Panc1 (cell line): ENCODE measurements around the gene ESRRA. TPM values are rescaled to one million over a fixed set of nuclear protein-coding genes. Genes with fewer than 3 reads are reported as not detected.

Source experiments
- ATAC-seq: fragments of 200-7000 bp; cut with Tn5 transposase; 2 replicates; pipeline ENCODE4 v1.9.1; 2020; ENCODE audit warnings: mild to moderate bottlenecking, moderate library complexity
- BruUV-seq: library from RNA; stranded (reverse); fragments of 400-500 nt; replicated peaks from 2 replicates; lab custom pipeline; 2021; lab: Mats Ljungman, UMichigan
- CTCF ChIA-PET: fragments of 300-600 bp; sonication (Branson Sonifier 250); formaldehyde crosslinking; loops from one replicate; lab custom pipeline; 2022; ENCODE audit warnings: antibody characterized with exemption; lab: Charles Lee
- POLR2A ChIA-PET: fragments of 300-600 bp; sonication (Branson Sonifier 250); formaldehyde crosslinking; loops from one replicate; lab custom pipeline; 2022; ENCODE audit warnings: antibody characterized with exemption; lab: Charles Lee
- DNase-seq: peaks from one replicate; pipeline ENCODE4 v3.0.0-alpha.2; 2010; ENCODE audit warnings: low read depth, low spot score
- H3K27ac ChIP-seq: 2 replicates; pipeline ENCODE4 v1.5.1; 2011; ENCODE audit warnings: mild to moderate bottlenecking, low read length, inconsistent platforms
- H3K27me3 ChIP-seq: fragments of 200-500 bp; sonication (Bioruptor generic); 2 replicates; pipeline ENCODE4 v1.6.0; 2014; ENCODE audit warnings: low read length, inconsistent platforms; ENCODE audit not compliant: control insufficient read depth, insufficient read depth
- H3K36me3 ChIP-seq: fragments of 200-500 bp; sonication (Bioruptor generic); 2 replicates; pipeline ENCODE4 v1.5.1; 2014; ENCODE audit warnings: inconsistent platforms, mild to moderate bottlenecking, low read length, moderate library complexity; ENCODE audit not compliant: control insufficient read depth, insufficient read depth
- H3K4me1 ChIP-seq: 2 replicates; pipeline ENCODE4 v1.5.1; 2011; ENCODE audit warnings: inconsistent platforms, mild to moderate bottlenecking, low read length, moderate library complexity; ENCODE audit not compliant: control insufficient read depth, insufficient read depth
- H3K4me3 ChIP-seq, 2 experiments: 2 replicates each; pipeline ENCODE4 v1.5.1; 2011 to 2012; ENCODE audit warnings: low read depth in 2 of 2, low read length in 2 of 2, mild to moderate bottlenecking in 2 of 2, inconsistent platforms in 1 of 2, moderate library complexity in 1 of 2
- H3K9me3 ChIP-seq: fragments of 200-500 bp; sonication (Bioruptor generic); 2 replicates; pipeline ENCODE4 v1.5.1; 2014; ENCODE audit warnings: low read depth, mild to moderate bottlenecking, inconsistent platforms, low read length, moderate library complexity; ENCODE audit not compliant: control insufficient read depth, insufficient read depth
- CTCF ChIP-seq: fragments of 450-650 bp; IDR thresholded peaks from 2 replicates; pipeline ENCODE4 v1.5.1; 2017; ENCODE audit warnings: mild to moderate bottlenecking
- POLR2AphosphoS5 ChIP-seq: IDR thresholded peaks from 2 replicates; pipeline ENCODE4 v1.6.1; 2012; ENCODE audit warnings: mild to moderate bottlenecking, low read depth, low read length, moderate library complexity
- REST ChIP-seq, 2 experiments: IDR thresholded peaks; 2 replicates each; pipeline ENCODE4 v1.6.1; 2011 to 2012; ENCODE audit warnings: low read depth in 2 of 2, control low read depth in 1 of 2, low read length in 1 of 2, mild to moderate bottlenecking in 1 of 2, moderate library complexity in 1 of 2; ENCODE audit not compliant: insufficient read depth in 1 of 2
- SIN3A ChIP-seq: IDR thresholded peaks from 2 replicates; pipeline ENCODE4 v1.6.1; 2012; ENCODE audit warnings: low read depth, mild to moderate bottlenecking, low read length, moderate library complexity, borderline replicate concordance; ENCODE audit not compliant: insufficient read depth
- TCF7L2 ChIP-seq: IDR thresholded peaks from 2 replicates; pipeline ENCODE4 v1.6.1; 2011; ENCODE audit warnings: mild to moderate bottlenecking, low read depth, low read length, inconsistent platforms
- in situ Hi-C: cut with HindIII; loops from 2 replicates; pipeline ENCODE4 v1.10.0; 2016; ENCODE audit warnings: low sequenced_read_pairs, low pct_unique_long_range_greater_than_20kb
- intact Hi-C: fragments of 100-400 bp; cut with micrococcal nuclease; formaldehyde crosslinking; loops from one replicate; pipeline ENCODE4 v1.10.0; 2022; ENCODE audit not compliant: unreplicated experiment
- total RNA-seq: library from RNA; stranded (reverse); gene quantifications from one replicate; pipeline ENCODE4 v1.2.1, GENCODE V29; 2021; ENCODE audit not compliant: unreplicated experiment

ESRRA gene
- total RNA-seq, 1 experiment from 2014 or later: 81.6 TPM

GRCh38 chr11:64258356-64258755 is 47.0 kb upstream of the ESRRA start:
- Histone ChIP-seq H3K9me3 (no peaks in the 10 kb centered on the region), H3K36me3 (no peaks in the 10 kb centered on the region; the same call in 1 of the 2 replicates), H3K4me1 (peaks cover 7% of the 10 kb centered on the region), H3K27ac (no peak overlapping the region), H3K27me3 (no peaks in the 10 kb centered on the region), H3K4me3 (no peak overlapping the region)
- ATAC-seq: no peak
- BruUV-seq: no TSS peak
- TF ChIP-seq POLR2AphosphoS5: no peak
- ChIA-PET CTCF (no interaction called here), POLR2A (interaction anchor here (0.5 kb wide), 1 partner anchor 150 kb away, joined by 3 read pairs; no protein-coding TSS in a partner anchor)
- intact Hi-C loops (no loop called here), in situ Hi-C loops (no loop called here)
- no peak for DNase-seq

GRCh38 chr11:64258946-64259532 is 46.3 kb upstream of the ESRRA start:
- in situ Hi-C loops: no loop called here
- Histone ChIP-seq H3K4me1 (peaks cover 3% of the 10 kb centered on the region; the same call in 1 of the 2 replicates), H3K36me3 (no peaks in the 10 kb centered on the region; the same call in 1 of the 2 replicates), H3K4me3 (no peak overlapping the region), H3K9me3 (no peaks in the 10 kb centered on the region), H3K27me3 (no peaks in the 10 kb centered on the region), H3K27ac (no peak overlapping the region)
- intact Hi-C loops: no loop called here
- BruUV-seq: no TSS peak
- ChIA-PET CTCF (no interaction called here), POLR2A (interaction anchor here (0.5 kb wide), 1 partner anchor 149 kb away, joined by 3 read pairs; no protein-coding TSS in a partner anchor)
- DNase-seq (no peak), ATAC-seq (no peak)
- TF ChIP-seq REST (IDR thresholded peaks at IDR 0.05; ENCODE audit: insufficient read depth in 1 of 2, low read depth in 2 of 2, low read length in 1 of 2) (no peak), POLR2AphosphoS5 (no peak), CTCF (no peak), SIN3A (no peak), TCF7L2 (no peak)

GRCh38 chr11:64259533-64260067 is 45.7 kb upstream of the ESRRA start:
- no TSS peak for BruUV-seq
- no peaks in the 10 kb centered on the region; the same call in 1 of the 2 replicates for H3K36me3 ChIP-seq
- no peak overlapping the region for H3K4me3 ChIP-seq
- ChIA-PET POLR2A (no interaction called here), CTCF (no interaction called here)
- TF ChIP-seq REST (IDR thresholded peaks at IDR 0.05; ENCODE audit: insufficient read depth in 1 of 2, low read depth in 2 of 2, low read length in 1 of 2) (no peak), POLR2AphosphoS5 (no peak), CTCF (no peak), TCF7L2 (no peak), SIN3A (no peak)
- DNase-seq (no peak), ATAC-seq (no peak)
- H3K27ac ChIP-seq: no peak overlapping the region
- H3K9me3 ChIP-seq: no peaks in the 10 kb centered on the region
- H3K27me3 ChIP-seq: no peaks in the 10 kb centered on the region
- H3K4me1 ChIP-seq: peaks cover 3% of the 10 kb centered on the region; the same call in 1 of the 2 replicates
- in situ Hi-C loops (no loop called here), intact Hi-C loops (no loop called here)
